Fibroblast of villous mesenchyme (primary cell): ENCODE results near the gene CLIC3. TPM values are rescaled to one million over a fixed set of nuclear protein-coding genes. Genes with fewer than 3 reads are reported as not detected.

Experiments used
- DNase-seq: peaks from one replicate; pipeline ENCODE4 v3.0.0-alpha.2; 2010; ENCODE audit warnings: low read depth
- H3K4me3 ChIP-seq: 2 replicates; pipeline ENCODE4 v1.5.1; 2011; ENCODE audit warnings: low read depth, mild to moderate bottlenecking, low read length
- CTCF ChIP-seq: IDR thresholded peaks from 2 replicates; pipeline ENCODE4 v1.5.1; 2012; ENCODE audit warnings: low read depth, mild to moderate bottlenecking, low read length; ENCODE audit not compliant: insufficient read depth
- total RNA-seq: library from RNA; depleted of rRNA; stranded (reverse); fragments of >200 nt; gene quantifications from 2 replicates; pipeline ENCODE4 v1.2.3, GENCODE V29; 2012

CLIC3 gene
- total RNA-seq, 1 donor: 43.2 TPM

- no peak for DNase-seq
- TF ChIP-seq CTCF: no peak
- no peak overlapping the region for H3K4me3 ChIP-seq
Observed at GRCh38 chr9:136947028-136947891, 49.1 kb downstream of the CLIC3 start.

- DNase-seq: no peak
- H3K4me3 ChIP-seq: no peak overlapping the region
- no peak for TF ChIP-seq CTCF
Observed at GRCh38 chr9:136946228-136947027, 49.9 kb downstream of the CLIC3 start.

GRCh38 chr9:136945333-136946227 is 50.8 kb downstream of the CLIC3 start:
- no peak for DNase-seq
- no peak for TF ChIP-seq CTCF
- H3K4me3 ChIP-seq: no peak overlapping the region

Other genes starting within 250 kb of the CLIC3 start
- gene LCN6, start 248.0 kb downstream of the CLIC3 start, total RNA-seq: not detected in 2 replicates
- gene LCN8, start 238.3 kb downstream of the CLIC3 start, total RNA-seq: not detected in 2 replicates
- not detected in 2 replicates for gene LCN15, start 232.1 kb downstream of the CLIC3 start, total RNA-seq
- 33.5 and 39.7 TPM in 2 replicates for gene TMEM141, start 205.2 kb downstream of the CLIC3 start, total RNA-seq
- 0.32 and 0.43 TPM in 2 replicates for gene CCDC183, start 200.2 kb downstream of the CLIC3 start, total RNA-seq
- 69.6 and 72.1 TPM in 2 replicates for gene RABL6, start 188.6 kb downstream of the CLIC3 start, total RNA-seq
- gene AJM1, start 154.1 kb downstream of the CLIC3 start, total RNA-seq: 0.86 and 1.3 TPM in 2 replicates
- 75.4 and 105 TPM in 2 replicates for gene PHPT1, start 147.2 kb downstream of the CLIC3 start, total RNA-seq
- 1.6 and 3.0 TPM in 2 replicates for gene MAMDC4, start 144.2 kb downstream of the CLIC3 start, total RNA-seq
- gene EDF1, start 130.3 kb downstream of the CLIC3 start, total RNA-seq: 146 and 163 TPM in 2 replicates
- gene TRAF2, start 110.1 kb downstream of the CLIC3 start, total RNA-seq: 11.0 and 16.8 TPM in 2 replicates
- 104 and 115 TPM in 2 replicates for gene FBXW5, start 51.8 kb downstream of the CLIC3 start, total RNA-seq
- 0.86 TPM in 1 of 2 replicates, not detected in the other for gene C8G, start 51.3 kb downstream of the CLIC3 start, total RNA-seq
- gene LCN12, start 44.3 kb downstream of the CLIC3 start, total RNA-seq: 0.86 TPM in 1 of 2 replicates, not detected in the other
- 10.8 and 21.9 TPM in 2 replicates for gene PTGDS, start 19.1 kb downstream of the CLIC3 start, total RNA-seq
- gene LCNL1, start 13.6 kb downstream of the CLIC3 start, total RNA-seq: 3.2 and 3.5 TPM in 2 replicates
- 9.9 and 18.0 TPM in 2 replicates for gene PAXX, start 4.1 kb downstream of the CLIC3 start, total RNA-seq
- gene ABCA2, start 31.7 kb upstream of the CLIC3 start, total RNA-seq: 14.7 and 15.5 TPM in 2 replicates
- gene FUT7, start 35.5 kb upstream of the CLIC3 start, total RNA-seq: not detected in 2 replicates
- 6.4 and 13.0 TPM in 2 replicates for gene NPDC1, start 49.6 kb upstream of the CLIC3 start, total RNA-seq
- gene ENTPD2, start 57.5 kb upstream of the CLIC3 start, total RNA-seq: not detected in 2 replicates
- 5.2 TPM in 2 replicates for gene SAPCD2, start 74.0 kb upstream of the CLIC3 start, total RNA-seq
- gene UAP1L1, start 80.9 kb upstream of the CLIC3 start, total RNA-seq: 16.0 and 31.2 TPM in 2 replicates
- 65.6 and 65.7 TPM in 2 replicates for gene MAN1B1, start 90.4 kb upstream of the CLIC3 start, total RNA-seq
- 41.5 and 44.8 TPM in 2 replicates for gene DPP7, start 118.2 kb upstream of the CLIC3 start, total RNA-seq
- gene GRIN1, start 142.6 kb upstream of the CLIC3 start, total RNA-seq: under 0.01 TPM in 1 of 2 replicates, not detected in the other
- gene LRRC26, start 173.5 kb upstream of the CLIC3 start, total RNA-seq: not detected in 2 replicates
- gene TMEM210, start 175.5 kb upstream of the CLIC3 start, total RNA-seq: not detected in 2 replicates
- gene ANAPC2, start 192.0 kb upstream of the CLIC3 start, total RNA-seq: 22.9 and 24.8 TPM in 2 replicates
- 58.7 and 81.5 TPM in 2 replicates for gene SSNA1, start 192.1 kb upstream of the CLIC3 start, total RNA-seq
- gene TPRN, start 204.2 kb upstream of the CLIC3 start, total RNA-seq: 6.9 and 8.1 TPM in 2 replicates
- 33.2 and 40.2 TPM in 2 replicates for gene TMEM203, start 209.1 kb upstream of the CLIC3 start, total RNA-seq
- gene NDOR1, start 209.1 kb upstream of the CLIC3 start, total RNA-seq: 7.8 and 11.0 TPM in 2 replicates
- gene RNF208, start 225.7 kb upstream of the CLIC3 start, total RNA-seq: under 0.01 TPM in 1 of 2 replicates, not detected in the other
- under 0.01 and 0.64 TPM in 2 replicates for gene CYSRT1, start 228.6 kb upstream of the CLIC3 start, total RNA-seq
- gene RNF224, start 230.9 kb upstream of the CLIC3 start, total RNA-seq: not detected in 2 replicates
- gene SLC34A3, start 234.3 kb upstream of the CLIC3 start, total RNA-seq: under 0.01 TPM in 1 of 2 replicates, not detected in the other
- 151 and 218 TPM in 2 replicates for gene TUBB4B, start 244.7 kb upstream of the CLIC3 start, total RNA-seq